Adrenal gland (tissue), 12 donors: ENCODE results near the gene RALGAPA2. TPM values are rescaled to one million over a fixed set of nuclear protein-coding genes. Genes with fewer than 3 reads are reported as not detected.

Experiments used
- DNase-seq, 7 donors: peaks; one replicate each; pipeline ENCODE4 v3.0.0-alpha.2; 2019 to 2020
- H3K27ac ChIP-seq, 5 donors: fragments of 200-600 bp; sonication (generic) in 4 of 5; 1 replicate in 3 of 5; 2 replicates in 2 of 5; pipeline versions ENCODE4 v1.5.1 to v1.8.0; 2016 to 2020; ENCODE audit warnings: mild to moderate bottlenecking in 1 of 5
- H3K27me3 ChIP-seq: fragments of 200-600 bp; 2 replicates; pipeline ENCODE4 v1.8.0; 2021
- H3K36me3 ChIP-seq, 2 donors: fragments of 200-600 bp; replicated peaks in 1 of 2; 1 replicate in 1 of 2; 2 replicates in 1 of 2; pipeline versions ENCODE4 v1.5.1 to v1.8.0; 2018 to 2022
- H3K4me1 ChIP-seq, 2 donors: fragments of 200-600 bp; replicated peaks in 1 of 2; 1 replicate in 1 of 2; 2 replicates in 1 of 2; pipeline versions ENCODE4 v1.5.1 to v1.8.0; 2018 to 2021
- H3K4me3 ChIP-seq, 4 donors: fragments of 200-600 bp; sonication (generic) in 3 of 4; one replicate each; pipeline ENCODE4 v1.5.1; 2016 to 2018
- H3K9me3 ChIP-seq, 3 donors: fragments of 200-600 bp; sonication (generic) in 1 of 3; replicated peaks in 1 of 3; 1 replicate in 2 of 3; 2 replicates in 1 of 3; pipeline versions ENCODE4 v1.5.1 to v1.8.0; 2016 to 2021
- CTCF ChIP-seq, 6 experiments: fragments of 450-650 bp in 4 of 6; fragments of 200-600 bp in 2 of 6; sonication (generic) in 1 of 6; IDR thresholded peaks; 1 replicate in 5 of 6; 2 replicates in 1 of 6; pipeline versions ENCODE4 v1.5.1 to v1.8.0; 2016 to 2021; ENCODE audit warnings: antibody characterized with exemption in 6 of 6, mild to moderate bottlenecking in 2 of 6, moderate library complexity in 1 of 6
- POLR2A ChIP-seq, 2 donors: fragments of 450-650 bp; IDR thresholded peaks; one replicate each; pipeline ENCODE4 v1.6.1; 2017; ENCODE audit warnings: antibody characterized with exemption in 2 of 2, mild to moderate bottlenecking in 2 of 2, moderate library complexity in 1 of 2
- WGBS, 4 donors: extraction: QIAGEN DNeasy Blood & Tissue Kit in 2 of 4; methylation state at CpG; one replicate each; pipeline versions ENCODE4 v1.1.5 to v1.1.7; 2013 to 2017; 5-methylcytosine and 5-hydroxymethylcytosine counted together
- intact Hi-C, 2 donors: fragments of 100-400 bp; cut with DNase I; formaldehyde crosslinking; loops; one replicate each; pipeline versions ENCODE4 v1.14.1 to v1.15.0; 2022 to 2023
- polyA plus RNA-seq, 3 donors: library from polyadenylated mRNA; stranded (reverse); fragments of 200-250 nt in 2 of 3; fragments of 350-450 nt in 1 of 3; fragmentation: Illumina TruSeq in 1 of 3; extraction: RNeasy Lipid Tissue Mini Kit (QIAGEN cat#74804) in 1 of 3; gene quantifications; one replicate each; pipeline ENCODE4 v1.2.3, GENCODE V29; 2013 to 2014
- total RNA-seq, 9 donors: library from RNA; depleted of rRNA in 4 of 9; stranded (reverse); fragments of >200 nt in 4 of 9; fragments of 120-200 nt in 1 of 9; fragmentation: NEBNext Ultra II Directional in 1 of 9; extraction: Animal tissue kit (Norgen Biotek cat#: 25700) in 1 of 9; gene quantifications; one replicate each; pipeline versions ENCODE4 v1.1.0 to v1.2.4, GENCODE V29; 2013 to 2023
- donor health status: healthy with polysubstance abuse.
- donor health status: Bipolar disorder and iron deficiency.
- donor health status: DM: yes; HTN: yes; CAD: no.
- donor health status: DM: no; HTN: no; CAD: no.
- donor health status: DM: no; HTN: no; CAD: no.
- donor health status: DM: yes; HTN: yes; CAD: no.

Gene RALGAPA2
- total and polyA plus RNA-seq, 12 donors: 3.7 to 39.6 (median 20.7) TPM

DNA sequence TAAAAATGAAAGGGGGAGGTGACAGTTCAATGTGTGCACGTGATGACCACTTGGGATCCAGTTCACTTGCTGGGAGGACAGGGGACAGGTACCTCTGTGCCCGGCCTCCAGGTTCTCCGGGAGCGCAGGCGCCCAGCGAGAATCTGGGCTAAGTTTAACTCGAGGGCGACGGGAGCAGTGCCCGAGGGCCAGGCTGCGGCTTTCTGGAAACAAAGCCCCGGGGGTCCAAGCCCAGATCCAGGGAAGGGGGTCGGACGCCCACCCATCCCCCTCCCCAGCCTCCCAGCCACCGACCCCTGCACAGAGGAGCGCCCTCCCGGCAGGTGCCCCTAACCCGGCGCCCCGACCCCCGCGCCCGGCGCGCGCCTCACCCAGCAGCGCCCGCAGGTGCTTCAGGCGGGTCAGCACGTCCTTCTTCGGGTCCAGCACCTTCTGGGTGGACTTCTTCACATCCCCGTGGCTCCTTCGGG, 405 bp downstream of the RALGAPA2 start:
- peak overlapping the region in 4 of 5 donors; percentile 79 to 95 (median 90) for H3K27ac ChIP-seq
- intact Hi-C loops: loop anchor here in 1 of 2 donors (10.0 kb wide), 1 partner anchor 57 kb away; no protein-coding TSS in a partner anchor
- no peaks in the 10 kb centered on the region for H3K27me3 ChIP-seq
- H3K4me3 ChIP-seq: peak overlapping the region; percentile 5 to 97 (median 60)
- TF ChIP-seq CTCF (IDR thresholded peaks at IDR 0.05) (no peak), POLR2A (IDR thresholded peaks at IDR 0.05) (no peak)
- peaks cover 19 to 32% of the 10 kb centered on the region in 2 donors for H3K4me1 ChIP-seq
- no peaks in the 10 kb centered on the region for H3K9me3 ChIP-seq
- H3K36me3 ChIP-seq: no peaks in the 10 kb centered on the region
- WGBS, 4 donors: 0 to 13% (median 1%) methylated on average over 3 to 33 of the region's 33 CpGs
- peak in 5 of 7 donors; percentile 15 to 56 (median 36) for DNase-seq

DNA sequence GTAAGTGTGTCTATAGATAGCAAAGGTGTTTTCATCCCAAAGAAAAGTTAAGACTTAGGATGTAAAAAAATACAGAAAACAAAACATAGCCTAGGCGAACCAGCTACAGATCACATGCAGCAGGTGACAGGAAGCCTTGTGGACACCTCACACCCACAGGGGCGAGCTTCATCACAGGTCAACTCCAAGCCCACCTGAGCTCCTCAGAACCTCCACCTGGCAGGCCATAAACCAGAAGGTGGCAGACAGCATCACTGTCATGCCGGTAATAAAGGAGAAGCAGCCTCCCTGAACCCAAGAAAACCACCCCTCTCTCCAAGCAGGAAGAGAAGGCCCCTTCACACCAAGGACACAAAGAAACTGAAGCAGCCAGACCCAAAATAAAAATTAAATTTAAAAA, 1.0 kb downstream of the RALGAPA2 start:
- Histone ChIP-seq H3K9me3 (no peaks in the 10 kb centered on the region), H3K27ac (no peak overlapping the region), H3K27me3 (no peaks in the 10 kb centered on the region), H3K4me1 (peaks cover 19 to 38% of the 10 kb centered on the region in 2 donors), H3K4me3 (peak overlapping the region in 2 of 4 donors; percentile 89 to 97), H3K36me3 (no peaks in the 10 kb centered on the region)
- intact Hi-C loops: loop anchor here in 1 of 2 donors (10.0 kb wide), 1 partner anchor 57 kb away; no protein-coding TSS in a partner anchor
- TF ChIP-seq POLR2A (IDR thresholded peaks at IDR 0.05) (no peak), CTCF (IDR thresholded peaks at IDR 0.05) (no peak)
- WGBS, 4 donors: 45 to 60% (median 53%) methylated on average over 2 to 3 of the region's 3 CpGs
- DNase-seq: no peak

- 64 to 67% (median 66%) methylated on average over 6 of the region's 6 CpGs for WGBS, 4 donors
- no peak for DNase-seq
- Histone ChIP-seq H3K36me3 (no peaks in the 10 kb centered on the region), H3K4me1 (peaks cover 19 to 41% of the 10 kb centered on the region in 2 donors), H3K27me3 (no peaks in the 10 kb centered on the region), H3K27ac (peak overlapping the region in 1 of 5 donors; percentile 31), H3K4me3 (peak overlapping the region in 1 of 4 donors; percentile 97), H3K9me3 (no peaks in the 10 kb centered on the region)
- intact Hi-C loops: loop anchor here in 1 of 2 donors (10.0 kb wide), 1 partner anchor 56 kb away; no protein-coding TSS in a partner anchor
- no peak for TF ChIP-seq POLR2A (IDR thresholded peaks at IDR 0.05)
- no peak for TF ChIP-seq CTCF (IDR thresholded peaks at IDR 0.05)
Measured at GRCh38 chr20:20710443-20711315, 1.8 kb downstream of the RALGAPA2 start.

DNA sequence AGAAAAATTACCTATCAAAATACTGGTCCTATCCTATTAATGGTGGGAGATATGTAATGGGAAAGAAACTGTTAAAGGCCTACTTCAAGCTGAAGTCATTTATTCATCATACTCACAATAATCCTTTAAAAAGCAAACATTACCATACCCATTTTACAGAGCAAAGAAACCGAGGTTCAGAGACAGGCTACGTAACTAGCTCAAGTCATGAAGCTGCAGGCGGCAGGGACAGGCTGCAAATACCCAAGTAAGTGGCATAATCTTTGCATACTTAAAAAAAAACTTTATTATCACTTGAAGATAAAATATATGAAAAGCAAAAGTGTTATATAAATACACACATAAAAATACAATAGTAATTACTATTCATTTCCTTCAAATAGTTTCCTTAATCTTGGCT, 2.6 kb downstream of the RALGAPA2 start:
- no peak overlapping the region for H3K4me3 ChIP-seq
- DNase-seq: no peak
- H3K36me3 ChIP-seq: no peaks in the 10 kb centered on the region
- WGBS, 4 donors: 88 to 95% (median 92%) methylated on average over 3 of the region's 3 CpGs
- no peak overlapping the region for H3K27ac ChIP-seq
- H3K4me1 ChIP-seq: peaks cover 19 to 41% of the 10 kb centered on the region in 2 donors
- intact Hi-C loops: loop anchor here in 1 of 2 donors (10.0 kb wide), 1 partner anchor 55 kb away; no protein-coding TSS in a partner anchor
- H3K9me3 ChIP-seq: no peaks in the 10 kb centered on the region
- TF ChIP-seq CTCF (IDR thresholded peaks at IDR 0.05): no peak
- TF ChIP-seq POLR2A (IDR thresholded peaks at IDR 0.05): no peak
- no peaks in the 10 kb centered on the region for H3K27me3 ChIP-seq
